Breast epithelium (tissue), 4 donors: ENCODE measurements around the gene PRPF6. TPM values are rescaled to one million over a fixed set of nuclear protein-coding genes. Genes with fewer than 3 reads are reported as not detected.

Source experiments
- DNase-seq, 2 donors: peaks; one replicate each; pipeline ENCODE4 v3.0.0-alpha.2; 2019; ENCODE audit warnings: low spot score in 2 of 2
- H3K27ac ChIP-seq, 2 donors: fragments of 200-600 bp; sonication (generic) in 1 of 2; one replicate each; pipeline ENCODE4 v1.5.1; 2016 to 2019; ENCODE audit warnings: mild to moderate bottlenecking in 1 of 2
- H3K27me3 ChIP-seq, 2 donors: fragments of 200-600 bp; sonication (generic) in 1 of 2; one replicate each; pipeline versions ENCODE4 v1.5.1 to v1.6.0; 2017 to 2019; ENCODE audit warnings: control low read depth in 1 of 2, mild to moderate bottlenecking in 1 of 2
- H3K36me3 ChIP-seq: fragments of 200-600 bp; one replicate; pipeline ENCODE4 v1.5.1; 2019
- H3K4me1 ChIP-seq, 2 donors: fragments of 200-600 bp; sonication (generic); one replicate each; pipeline ENCODE4 v1.5.1; 2016 to 2019; ENCODE audit warnings: control low read depth in 1 of 2
- H3K4me3 ChIP-seq, 3 donors: fragments of 200-600 bp; sonication (generic); 1 replicate in 2 of 3; 2 replicates in 1 of 3; pipeline ENCODE4 v1.5.1; 2016 to 2019; ENCODE audit warnings: mild to moderate bottlenecking in 3 of 3, moderate library complexity in 2 of 3
- H3K9me3 ChIP-seq, 2 donors: fragments of 200-600 bp; sonication (generic) in 1 of 2; one replicate each; pipeline ENCODE4 v1.5.1; 2016 to 2019; ENCODE audit warnings: control low read depth in 1 of 2
- CTCF ChIP-seq, 3 donors: fragments of 450-650 bp; IDR thresholded peaks; one replicate each; pipeline ENCODE4 v1.5.1; 2016 to 2017; ENCODE audit warnings: antibody characterized with exemption in 3 of 3, mild to moderate bottlenecking in 3 of 3, moderate library complexity in 3 of 3
- POLR2A ChIP-seq: fragments of 450-650 bp; IDR thresholded peaks from one replicate; pipeline ENCODE4 v1.6.1; 2016; ENCODE audit warnings: antibody characterized with exemption, mild to moderate bottlenecking, moderate library complexity
- POLR2AphosphoS5 ChIP-seq, 3 donors: sonication (generic); formaldehyde crosslinking; IDR thresholded peaks; one replicate each; pipeline ENCODE4 v1.6.1; 2017; ENCODE audit warnings: antibody characterized with exemption in 3 of 3
- intact Hi-C: fragments of 100-400 bp; cut with DNase I; formaldehyde crosslinking; loops from one replicate; pipeline ENCODE4 v1.15.1; 2023; ENCODE audit warnings: low total_unique reads
- total RNA-seq, 3 donors: library from RNA; depleted of rRNA; stranded (reverse); fragments of >200 nt; gene quantifications; one replicate each; pipeline ENCODE4 v1.1.0, GENCODE V29; 2016

Gene PRPF6
- total RNA-seq, 3 donors from 2014 or later: 53.9 to 67.5 (median 59.6) TPM

DNA sequence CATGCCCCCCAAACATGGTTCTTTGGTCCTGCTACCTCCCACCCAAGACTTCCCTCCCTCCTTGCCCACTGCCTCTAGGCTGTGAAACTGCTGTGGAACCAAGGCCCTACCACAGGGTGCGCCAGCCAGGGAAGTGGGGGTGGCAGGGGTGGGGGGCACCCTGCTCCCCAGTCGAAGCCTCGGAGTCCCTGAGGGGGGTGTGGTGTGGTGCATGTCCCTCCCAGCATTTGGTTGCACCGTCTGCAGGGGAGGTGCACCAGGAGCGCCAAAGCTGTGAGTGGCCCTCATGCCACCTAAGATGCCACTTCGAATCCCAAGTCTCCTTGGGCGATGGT, 96.6 kb downstream of the PRPF6 start:
- H3K4me3 ChIP-seq: peak overlapping the region; percentile 60 to 78 (median 72)
- no peak overlapping the region for H3K27ac ChIP-seq
- no peak for DNase-seq
- H3K36me3 ChIP-seq: no peaks in the 10 kb centered on the region
- TF ChIP-seq CTCF (IDR thresholded peaks at IDR 0.05) (no peak), POLR2A (no peak), POLR2AphosphoS5 (IDR thresholded peaks at IDR 0.05) (no peak)
- no peaks in the 10 kb centered on the region for H3K27me3 ChIP-seq
- H3K9me3 ChIP-seq: no peaks in the 10 kb centered on the region
- peaks cover 8 to 9% of the 10 kb centered on the region in 2 donors for H3K4me1 ChIP-seq
- intact Hi-C loops: no loop called here

- Histone ChIP-seq H3K4me1 (peaks cover 8 to 9% of the 10 kb centered on the region in 2 donors), H3K27me3 (no peaks in the 10 kb centered on the region), H3K9me3 (no peaks in the 10 kb centered on the region), H3K4me3 (peak overlapping the region; percentile 60 to 78 (median 72)), H3K36me3 (no peaks in the 10 kb centered on the region), H3K27ac (peak overlapping the region in 1 of 2 donors; percentile 19)
- DNase-seq: no peak
- intact Hi-C loops: no loop called here
- TF ChIP-seq POLR2A (no peak), POLR2AphosphoS5 (IDR thresholded peaks at IDR 0.05) (no peak), CTCF (IDR thresholded peaks at IDR 0.05) (no peak)
These were observed 97.1 kb downstream of the PRPF6 start for GRCh38 chr20:64077876-64078551.

DNA sequence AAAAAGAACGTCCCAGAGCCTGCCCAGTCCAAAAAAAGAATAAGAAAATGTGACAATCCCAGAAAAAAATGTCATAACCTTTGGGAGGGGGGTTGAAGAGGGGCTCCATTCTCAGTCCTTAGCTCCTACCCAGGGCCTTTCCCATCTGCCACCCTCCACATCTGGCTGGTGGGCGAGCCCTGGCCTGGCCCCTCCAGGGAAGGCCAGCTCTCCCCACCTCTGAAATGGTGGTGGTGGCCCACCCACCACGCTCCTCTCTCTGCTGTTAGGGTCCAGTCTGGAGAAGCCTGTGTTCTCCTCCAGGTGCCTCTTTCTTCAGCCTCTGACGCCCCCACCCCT, 98.0 kb downstream of the PRPF6 start:
- TF ChIP-seq POLR2A: no peak
- TF ChIP-seq CTCF (IDR thresholded peaks at IDR 0.05): no peak
- TF ChIP-seq POLR2AphosphoS5 (IDR thresholded peaks at IDR 0.05): no peak
- H3K4me1 ChIP-seq: peaks cover 9 to 11% of the 10 kb centered on the region in 2 donors
- no peak for DNase-seq
- intact Hi-C loops: no loop called here
- no peaks in the 10 kb centered on the region for H3K9me3 ChIP-seq
- no peaks in the 10 kb centered on the region for H3K27me3 ChIP-seq
- peak overlapping the region; percentile 74 to 77 for H3K27ac ChIP-seq
- no peaks in the 10 kb centered on the region for H3K36me3 ChIP-seq
- H3K4me3 ChIP-seq: peak overlapping the region; percentile 60 to 78 (median 72)

DNA sequence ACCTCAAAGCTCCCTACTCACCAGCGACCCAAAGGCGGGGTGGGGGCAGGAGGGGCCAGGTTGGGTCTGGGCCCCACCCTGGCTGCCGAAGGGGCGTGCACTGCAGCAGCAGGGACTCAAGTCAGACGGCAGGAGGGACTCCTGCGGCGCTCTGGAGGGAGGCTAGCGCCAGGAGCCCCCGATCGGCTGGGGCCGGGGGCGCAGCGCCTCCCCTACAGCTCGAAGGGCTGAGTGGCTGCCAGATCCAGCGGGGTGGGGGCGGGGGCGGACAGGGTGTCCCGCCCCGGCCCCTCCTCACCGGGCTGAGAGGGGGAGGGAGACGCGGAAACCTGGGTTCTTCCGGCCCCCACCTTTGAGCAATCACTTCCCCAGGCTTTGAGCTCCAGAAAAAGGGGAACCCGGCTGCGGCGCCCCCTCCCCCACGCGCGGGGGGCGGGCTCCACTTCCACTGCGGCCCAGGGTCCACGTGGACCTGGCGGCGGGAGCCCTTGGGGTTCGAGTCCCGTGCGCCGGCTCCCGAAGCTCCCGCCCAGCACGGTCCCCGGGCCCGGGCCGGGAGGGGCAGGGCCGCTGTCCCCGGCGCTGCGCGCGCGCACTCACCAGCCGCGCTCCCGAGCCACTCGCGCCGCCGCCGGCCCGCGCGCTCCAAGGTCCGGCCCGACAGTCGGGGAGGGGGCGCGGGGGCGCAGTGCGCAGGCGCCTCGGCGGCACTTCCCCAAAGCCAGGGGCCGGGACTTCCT, 98.5 kb downstream of the PRPF6 start, which contains the start of gene RGS19:
Gene RGS19, minus strand, starts transcription at position 246 of the 740 bp plus-strand sequence. CDS start 2,632 bp downstream, outside the sequence.
- intact Hi-C loops: no loop called here
- DNase-seq: peak in 1 of 2 donors; percentile 45

More for the DNA sequence above, 98.5 kb downstream of the PRPF6 start, which contains the start of gene RGS19:
- Histone ChIP-seq H3K27ac (peak within 1 kb of the TSS; percentile 74 to 77), H3K27me3 (peaks cover 0 to under 1% of the 10 kb centered on the region in 2 donors), H3K4me3 (peak within 1 kb of the TSS; percentile 60 to 78 (median 72)), H3K36me3 (no peaks in the 10 kb centered on the region), H3K4me1 (peaks cover 9 to 13% of the 10 kb centered on the region in 2 donors), H3K9me3 (no peaks in the 10 kb centered on the region)
- TF ChIP-seq POLR2AphosphoS5 (IDR thresholded peaks at IDR 0.05) (no peak), CTCF (IDR thresholded peaks at IDR 0.05) (no peak), POLR2A (no peak)
